OCI-LY7 (cell line): ENCODE results near the gene BAG1. TPM values are rescaled to one million over a fixed set of nuclear protein-coding genes. Genes with fewer than 3 reads are reported as not detected.
A peak's percentile ranks its signal among the peaks of the same experiment; 100 is the strongest.

Source experiments
- BruUV-seq: library from RNA; stranded (reverse); fragments of 400-500 nt; replicated peaks from 2 replicates; lab custom pipeline; 2021; lab: Mats Ljungman, UMichigan
- CTCF ChIA-PET: fragments of 300-600 bp; sonication (Branson Sonifier 250); formaldehyde crosslinking; loops from one replicate; lab custom pipeline; 2022; ENCODE audit warnings: antibody characterized with exemption; ENCODE audit not compliant: unreplicated experiment; lab: Charles Lee
- POLR2A ChIA-PET: fragments of 300-600 bp; sonication (Branson Sonifier 250); formaldehyde crosslinking; loops from one replicate; lab custom pipeline; 2022; ENCODE audit warnings: antibody characterized with exemption; lab: Charles Lee
- DNase-seq: peaks from one replicate; pipeline ENCODE4 v3.0.0-alpha.2; 2015; ENCODE audit warnings: low spot score
- H2AFZ ChIP-seq: fragments of 200-600 bp; sonication (generic), shearing (Covaris generic); 2 replicates; pipeline ENCODE4 v1.6.1; 2014; ENCODE audit warnings: mild to moderate bottlenecking, antibody characterized with exemption, low read length, moderate library complexity
- H3K27ac ChIP-seq: fragments of 200-600 bp; sonication (generic); 2 replicates; pipeline ENCODE4 v1.5.1; 2014; ENCODE audit warnings: mixed run types, low read depth, mild to moderate bottlenecking, moderate library complexity, low read length, inconsistent platforms; ENCODE audit not compliant: poor library complexity, severe bottlenecking
- H3K36me3 ChIP-seq: fragments of 200-600 bp; sonication (generic); 2 replicates; pipeline ENCODE4 v1.6.1; 2014; ENCODE audit warnings: mild to moderate bottlenecking, antibody characterized with exemption, low read length, moderate library complexity, mixed read lengths; ENCODE audit not compliant: insufficient read depth
- H3K4me1 ChIP-seq: fragments of 200-600 bp; sonication (generic); 2 replicates; pipeline ENCODE4 v1.5.1; 2014; ENCODE audit warnings: mild to moderate bottlenecking, low read length; ENCODE audit not compliant: insufficient read depth, poor library complexity, severe bottlenecking
- H3K4me2 ChIP-seq: fragments of 200-600 bp; sonication (generic); 2 replicates; pipeline ENCODE4 v1.6.1; 2014; ENCODE audit warnings: mild to moderate bottlenecking, low read length
- H3K4me3 ChIP-seq: fragments of 200-600 bp; sonication (generic); 2 replicates; pipeline ENCODE4 v1.5.1; 2014; ENCODE audit warnings: mild to moderate bottlenecking, low read depth, low read length; ENCODE audit not compliant: poor library complexity, severe bottlenecking
- H3K79me2 ChIP-seq: fragments of 200-600 bp; sonication (generic); 2 replicates; pipeline ENCODE4 v1.6.1; 2016; ENCODE audit warnings: low read depth, mild to moderate bottlenecking, low read length, moderate library complexity, mixed read lengths; ENCODE audit not compliant: insufficient read depth
- H3K9me2 ChIP-seq: fragments of 200-600 bp; sonication (generic); 2 replicates; pipeline ENCODE4 v1.6.1; 2016; ENCODE audit warnings: mild to moderate bottlenecking, low read length, mixed read lengths; ENCODE audit not compliant: insufficient read depth
- H3K9me3 ChIP-seq: fragments of 200-600 bp; sonication (generic); 2 replicates; pipeline ENCODE4 v1.6.1; 2014; ENCODE audit warnings: mild to moderate bottlenecking, mixed run types, low read length, mixed read lengths
- H4K20me1 ChIP-seq: fragments of 200-600 bp; sonication (generic); 2 replicates; pipeline ENCODE4 v1.6.1; 2014; ENCODE audit warnings: mild to moderate bottlenecking, antibody characterized with exemption, low read length, moderate library complexity, mixed read lengths; ENCODE audit not compliant: insufficient read depth
- EZH2phosphoT487 ChIP-seq: fragments of 200-600 bp; sonication (generic); IDR thresholded peaks from 2 replicates; pipeline ENCODE4 v1.6.1; 2018; ENCODE audit warnings: low read depth, borderline replicate concordance, mild to moderate bottlenecking, mixed run types, antibody characterized with exemption, low read length, moderate library complexity, mixed read lengths
- intact Hi-C: fragments of 100-400 bp; cut with micrococcal nuclease; formaldehyde crosslinking; loops from one replicate; pipeline ENCODE4 v1.10.0; 2022; ENCODE audit not compliant: unreplicated experiment
- total RNA-seq, 2 experiments: library from RNA; depleted of rRNA in 1 of 2; stranded (reverse); fragments of >200 nt in 1 of 2; shearing (Covaris generic) in 1 of 2; gene quantifications; 2 replicates each; pipeline ENCODE4 v1.2.3, GENCODE V29; 2014 to 2022
- TF ChIP-seq, protein P1 (sequence below): fragments of 200-600 bp; sonication (generic); conservative IDR thresholded peaks from 2 replicates; pipeline ENCODE4 v1.5.1; 2014; ENCODE audit warnings: mild to moderate bottlenecking, antibody characterized with exemption, low read length, moderate library complexity, mixed read lengths

Gene BAG1
- total RNA-seq, 2 experiments from 2014 or later, result 48.1 to 86.0 TPM

DNA sequence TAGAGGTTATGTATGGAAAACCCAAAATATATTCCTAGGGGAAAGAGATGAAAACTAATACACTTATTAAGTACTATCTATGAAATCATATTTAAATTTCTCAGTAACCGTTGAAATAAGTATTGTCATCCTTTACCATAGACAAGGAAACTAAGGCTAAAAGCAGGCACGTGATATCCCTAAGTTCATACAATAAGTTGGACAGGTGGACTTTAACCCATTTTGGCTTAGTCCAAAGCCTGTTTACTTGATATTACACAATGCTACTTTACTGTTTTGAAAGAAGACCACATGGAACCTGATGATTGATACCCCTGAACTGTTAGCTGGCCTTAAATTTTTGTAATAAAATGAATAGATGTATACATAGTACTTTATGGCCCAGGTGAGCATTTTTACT lies 29.3 kb upstream of the BAG1 start:
- CTCF ChIA-PET, result no interaction called here
- H3K4me1 ChIP-seq, result peaks cover 83% of the 10 kb centered on the region

DNA sequence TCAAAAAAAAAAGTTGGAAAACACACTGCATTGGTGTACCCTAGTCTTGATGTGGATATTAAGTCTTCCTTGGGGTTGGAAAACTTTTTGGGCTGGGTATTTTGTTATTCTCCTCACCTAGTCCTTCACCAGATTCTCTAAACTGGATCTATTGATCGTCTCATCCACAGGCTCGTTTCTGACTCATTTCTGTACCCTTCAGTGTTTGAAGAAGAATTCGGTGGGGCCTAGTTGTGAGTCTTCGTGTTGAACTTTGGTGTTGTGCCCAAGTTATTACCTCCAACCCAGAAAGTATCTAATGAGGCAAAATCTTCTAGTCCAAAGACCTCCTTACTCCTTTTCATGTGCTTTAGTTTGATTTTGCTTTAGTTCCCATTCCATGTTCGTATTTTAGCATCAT lies 27.4 kb upstream of the BAG1 start:
- BruUV-seq, result no TSS peak
- Histone ChIP-seq H4K20me1 (no peaks in the 10 kb centered on the region), H3K79me2 (peaks cover 65% of the 10 kb centered on the region), H2AFZ (no peak overlapping the region), H3K9me3 (no peaks in the 10 kb centered on the region), H3K9me2 (no peaks in the 10 kb centered on the region), H3K4me2 (peak overlapping the region; percentile 65), H3K36me3 (peaks cover 52% of the 10 kb centered on the region), H3K27ac (no peak overlapping the region), H3K4me1 (peaks cover 74% of the 10 kb centered on the region), H3K4me3 (peak overlapping the region; percentile 88)
- no peak for DNase-seq
- intact Hi-C loops, result loop anchor here (5.0 to 10.0 kb wide), 3 partner anchors 137 to 753 kb away; partner anchors contain the start of genes NOL6 and UBAP2
- POLR2A ChIA-PET, result no interaction called here
- CTCF ChIA-PET, result no interaction called here
- TF ChIP-seq EZH2phosphoT487, result no peak
- TF ChIP-seq, protein P1, sequence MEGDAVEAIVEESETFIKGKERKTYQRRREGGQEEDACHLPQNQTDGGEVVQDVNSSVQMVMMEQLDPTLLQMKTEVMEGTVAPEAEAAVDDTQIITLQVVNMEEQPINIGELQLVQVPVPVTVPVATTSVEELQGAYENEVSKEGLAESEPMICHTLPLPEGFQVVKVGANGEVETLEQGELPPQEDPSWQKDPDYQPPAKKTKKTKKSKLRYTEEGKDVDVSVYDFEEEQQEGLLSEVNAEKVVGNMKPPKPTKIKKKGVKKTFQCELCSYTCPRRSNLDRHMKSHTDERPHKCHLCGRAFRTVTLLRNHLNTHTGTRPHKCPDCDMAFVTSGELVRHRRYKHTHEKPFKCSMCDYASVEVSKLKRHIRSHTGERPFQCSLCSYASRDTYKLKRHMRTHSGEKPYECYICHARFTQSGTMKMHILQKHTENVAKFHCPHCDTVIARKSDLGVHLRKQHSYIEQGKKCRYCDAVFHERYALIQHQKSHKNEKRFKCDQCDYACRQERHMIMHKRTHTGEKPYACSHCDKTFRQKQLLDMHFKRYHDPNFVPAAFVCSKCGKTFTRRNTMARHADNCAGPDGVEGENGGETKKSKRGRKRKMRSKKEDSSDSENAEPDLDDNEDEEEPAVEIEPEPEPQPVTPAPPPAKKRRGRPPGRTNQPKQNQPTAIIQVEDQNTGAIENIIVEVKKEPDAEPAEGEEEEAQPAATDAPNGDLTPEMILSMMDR, result no peak

More for the DNA sequence above, 29.3 kb upstream of the BAG1 start:
- Histone ChIP-seq H3K4me2 (peak overlapping the region; percentile 65), H3K27ac (peak overlapping the region; percentile 95), H3K4me3 (no peak overlapping the region), H4K20me1 (peaks cover 8% of the 10 kb centered on the region; the same call in 1 of the 2 replicates), H3K9me3 (no peaks in the 10 kb centered on the region), H2AFZ (no peak overlapping the region), H3K36me3 (peaks cover 68% of the 10 kb centered on the region), H3K79me2 (peaks cover 81% of the 10 kb centered on the region), H3K9me2 (no peaks in the 10 kb centered on the region)
- DNase-seq, result no peak
- TF ChIP-seq, protein P1, result no peak
- TF ChIP-seq EZH2phosphoT487, result no peak
- BruUV-seq, result no TSS peak
- POLR2A ChIA-PET, result no interaction called here
- intact Hi-C loops, result loop anchor here (5.0 to 10.0 kb wide), 3 partner anchors 139 to 751 kb away; partner anchors contain the start of genes NOL6 and UBAP2

DNA sequence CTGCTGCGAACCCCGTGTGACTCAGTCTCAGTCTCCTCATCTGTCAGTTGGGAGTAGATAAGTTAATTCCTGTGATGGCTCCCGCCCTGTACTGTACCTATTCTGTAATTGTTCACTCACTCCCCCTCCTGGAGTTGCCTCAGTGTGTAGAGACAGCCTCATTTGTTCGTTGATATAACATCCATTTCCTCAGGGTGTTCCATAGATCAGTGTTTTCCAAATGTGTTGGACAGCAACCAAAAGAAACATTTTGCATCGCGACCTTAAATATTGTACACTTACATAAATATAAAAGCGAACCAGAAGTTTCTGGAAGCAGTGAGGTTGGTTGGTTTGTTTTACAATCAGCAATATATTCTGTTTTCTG lies 26.5 kb upstream of the BAG1 start:
- BruUV-seq, result no TSS peak
- CTCF ChIA-PET, result no interaction called here
- H4K20me1 ChIP-seq, result no peaks in the 10 kb centered on the region

More for the DNA sequence above, 26.5 kb upstream of the BAG1 start:
- no peaks in the 10 kb centered on the region for H3K9me2 ChIP-seq
- no peak for DNase-seq
- peak overlapping the region; percentile 56; the same call in 1 of the 2 replicates for H2AFZ ChIP-seq
- H3K27ac ChIP-seq, result peak overlapping the region; percentile 97
- peaks cover 68% of the 10 kb centered on the region for H3K4me1 ChIP-seq
- TF ChIP-seq, protein P1, result peak; percentile 48
- no peak for TF ChIP-seq EZH2phosphoT487
- POLR2A ChIA-PET, result no interaction called here
- peaks cover 43% of the 10 kb centered on the region for H3K36me3 ChIP-seq
- no peaks in the 10 kb centered on the region for H3K9me3 ChIP-seq
- H3K4me3 ChIP-seq, result peak overlapping the region; percentile 88
- intact Hi-C loops, result loop anchor here (5.0 to 10.0 kb wide), 3 partner anchors 136 to 754 kb away; partner anchors contain the start of genes NOL6 and UBAP2
- peak overlapping the region; percentile 65 for H3K4me2 ChIP-seq
- peaks cover 56% of the 10 kb centered on the region for H3K79me2 ChIP-seq
